Aorta (tissue), 5 donors: ENCODE results near the gene SP5. TPM values are rescaled to one million over a fixed set of nuclear protein-coding genes. Genes with fewer than 3 reads are reported as not detected.

Experiments used
- ATAC-seq: fragments of 200-7000 bp; cut with Tn5 transposase; one replicate; pipeline ENCODE4 v1.9.1; 2022; ENCODE audit warnings: moderate library complexity; ENCODE audit not compliant: low FRiP score
- DNase-seq, 2 donors: peaks; one replicate each; pipeline ENCODE4 v3.0.0-alpha.2; 2020
- H3K27ac ChIP-seq, 2 donors: one replicate each; pipeline ENCODE4 v1.5.1; 2013; ENCODE audit warnings: low read length in 2 of 2, mild to moderate bottlenecking in 2 of 2, moderate library complexity in 2 of 2, control low read depth in 1 of 2, inconsistent platforms in 1 of 2, low read depth in 1 of 2
- H3K27me3 ChIP-seq, 2 donors: one replicate each; pipeline ENCODE4 v1.6.1; 2013; ENCODE audit warnings: control low read depth in 1 of 2, low read length in 1 of 2, mild to moderate bottlenecking in 1 of 2, moderate library complexity in 1 of 2; ENCODE audit not compliant: insufficient read depth in 2 of 2, control insufficient read depth in 1 of 2
- H3K36me3 ChIP-seq, 2 donors: one replicate each; pipeline ENCODE4 v1.6.1; 2013; ENCODE audit warnings: control low read depth in 1 of 2, low read length in 1 of 2, mild to moderate bottlenecking in 1 of 2; ENCODE audit not compliant: insufficient read depth in 2 of 2, control insufficient read depth in 1 of 2
- H3K4me1 ChIP-seq, 2 donors: one replicate each; pipeline ENCODE4 v1.6.1; 2013; ENCODE audit warnings: low read length in 2 of 2, control low read depth in 1 of 2, mild to moderate bottlenecking in 1 of 2, moderate library complexity in 1 of 2; ENCODE audit not compliant: insufficient read depth in 2 of 2, control insufficient read depth in 1 of 2
- H3K4me3 ChIP-seq, 2 donors: one replicate each; pipeline ENCODE4 v1.5.1; 2013; ENCODE audit warnings: low read length in 2 of 2, control low read depth in 1 of 2, mild to moderate bottlenecking in 1 of 2
- H3K9me3 ChIP-seq: one replicate; pipeline ENCODE4 v1.6.1; 2013; ENCODE audit warnings: mild to moderate bottlenecking, low read length; ENCODE audit not compliant: control insufficient read depth
- WGBS, 2 donors: extraction: QIAGEN DNeasy Blood & Tissue Kit; methylation state at CpG; one replicate each; pipeline ENCODE4 v1.1.7; 2013; 5-methylcytosine and 5-hydroxymethylcytosine counted together
- intact Hi-C, 2 donors: fragments of 100-400 bp; cut with DNase I; formaldehyde crosslinking; loops; one replicate each; pipeline versions ENCODE4 v1.14.2 to v1.15.0; 2022
- polyA plus RNA-seq, 2 donors: library from polyadenylated mRNA; stranded (reverse); fragments of 200-250 nt; gene quantifications; one replicate each; pipeline ENCODE4 v1.2.3, GENCODE V29; 2013
- total RNA-seq, 2 donors: library from RNA; stranded (reverse); fragmentation: NEBNext Ultra II Directional; extraction: Animal tissue kit (Norgen Biotek cat#: 25700); gene quantifications; one replicate each; pipeline ENCODE4 v1.2.1, GENCODE V29; 2021
- donor health status: healthy with polysubstance abuse.
- donor health status: Bipolar disorder and iron deficiency.
- donor health status: DM: no; HTN: no; CAD: no.
- donor health status: DM: no; HTN: no; CAD: no.
- donor health status: DM: yes; HTN: yes; CAD: no.

SP5 gene
- total and polyA plus RNA-seq, 4 donors, result 3.2 to 3.6 TPM; not detected in 2

DNA sequence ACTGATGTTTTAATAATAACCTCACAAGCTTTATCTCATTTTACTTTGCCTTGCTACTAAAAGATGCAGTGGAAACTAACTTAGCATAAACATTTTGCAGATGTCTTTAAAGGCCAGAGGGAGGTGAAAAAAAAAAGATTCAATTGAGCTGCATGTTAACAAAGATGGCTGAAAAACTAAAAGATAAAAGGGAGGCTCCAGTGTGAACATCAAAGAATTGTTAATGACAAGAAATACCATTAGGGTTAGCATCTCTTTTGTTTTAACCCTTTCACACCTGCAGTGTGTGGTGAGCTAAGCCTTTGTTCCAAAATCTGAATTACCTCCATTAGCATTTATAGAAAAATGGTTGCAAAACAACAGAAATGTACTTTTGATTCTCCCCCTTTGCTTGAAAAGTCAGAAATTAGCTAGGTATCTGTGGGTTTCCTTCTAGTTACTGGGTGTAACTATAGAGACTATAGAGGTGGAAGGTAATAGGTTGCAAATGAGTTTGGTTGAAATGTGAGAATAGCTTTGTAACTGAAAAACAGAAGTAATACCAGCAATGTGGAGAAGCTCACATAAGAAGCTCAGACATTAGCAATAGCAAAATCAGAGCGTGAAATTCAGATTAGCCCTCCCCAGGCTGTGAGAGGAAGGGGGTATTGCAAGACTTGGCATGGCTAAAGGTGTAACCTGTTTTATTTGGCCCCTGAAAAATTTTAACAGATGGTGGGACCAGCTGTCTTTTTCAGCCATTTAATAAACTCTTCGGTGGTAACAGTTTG is 34.8 kb upstream of the SP5 start:
- no peaks in the 10 kb centered on the region for H3K27me3 ChIP-seq
- H3K4me1 ChIP-seq, result no peaks in the 10 kb centered on the region
- H3K27ac ChIP-seq, result no peak overlapping the region
- no peaks in the 10 kb centered on the region for H3K9me3 ChIP-seq
- 45 to 54% methylated on average over 2 of the region's 2 CpGs for WGBS, 2 donors
- no peak overlapping the region for H3K4me3 ChIP-seq
- intact Hi-C loops, result no loop called here
- no peaks in the 10 kb centered on the region for H3K36me3 ChIP-seq
- ATAC-seq, result no peak
- DNase-seq, result no peak

DNA sequence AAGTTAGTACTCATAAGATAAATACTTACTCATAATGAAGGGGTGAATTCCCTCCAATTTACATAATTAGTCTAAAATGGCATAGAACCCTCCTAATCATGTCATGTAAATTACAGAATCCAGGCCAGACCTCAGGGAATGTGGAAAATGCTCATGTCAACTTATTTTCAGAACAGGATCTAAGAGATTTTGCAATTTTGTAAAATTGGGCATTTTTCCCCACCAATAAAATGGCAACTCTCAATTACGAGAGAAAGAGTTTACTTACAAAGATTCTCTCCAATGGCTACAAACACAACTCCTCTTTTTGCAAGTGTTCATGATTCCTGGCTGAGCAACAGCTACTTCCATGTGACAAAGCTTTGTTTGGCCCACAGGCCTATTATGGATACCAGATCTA is 33.8 kb upstream of the SP5 start:
- no peaks in the 10 kb centered on the region for H3K4me1 ChIP-seq
- H3K27ac ChIP-seq, result no peak overlapping the region
- no peak overlapping the region for H3K4me3 ChIP-seq
- DNase-seq (no peak), ATAC-seq (no peak)
- no peaks in the 10 kb centered on the region for H3K27me3 ChIP-seq
- WGBS, 2 donors, result 47 to 56% methylated on average over 1 of the region's 1 CpG
- intact Hi-C loops, result no loop called here
- no peaks in the 10 kb centered on the region for H3K9me3 ChIP-seq
- H3K36me3 ChIP-seq, result no peaks in the 10 kb centered on the region

DNA sequence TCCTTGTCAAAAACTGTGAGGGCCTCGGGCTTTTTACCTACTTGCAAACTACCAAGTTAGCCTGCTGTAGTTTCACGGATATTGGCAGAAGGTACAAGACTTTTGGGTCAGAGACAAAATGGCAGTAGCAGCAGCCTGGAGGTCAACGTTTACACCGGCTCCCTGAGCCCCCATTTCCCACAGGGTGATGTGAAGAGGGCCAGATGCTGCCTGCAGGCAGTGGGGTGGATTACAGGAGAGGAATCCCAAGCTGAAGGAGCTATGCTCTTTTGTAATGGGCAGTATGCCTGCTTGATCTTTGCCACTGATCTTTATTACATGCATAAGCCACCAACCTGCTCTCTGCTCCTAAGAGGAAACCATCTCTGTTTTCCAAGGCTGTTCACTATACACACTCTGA is 29.5 kb upstream of the SP5 start:
- no peak overlapping the region for H3K4me3 ChIP-seq
- no peak overlapping the region for H3K27ac ChIP-seq
- no peak for DNase-seq
- H3K27me3 ChIP-seq, result no peaks in the 10 kb centered on the region
- no peaks in the 10 kb centered on the region for H3K36me3 ChIP-seq
- no peaks in the 10 kb centered on the region for H3K9me3 ChIP-seq
- H3K4me1 ChIP-seq, result no peaks in the 10 kb centered on the region
- WGBS, 2 donors, result 43 to 76% methylated on average over 4 of the region's 4 CpGs
- intact Hi-C loops, result no loop called here
- no peak for ATAC-seq

DNA sequence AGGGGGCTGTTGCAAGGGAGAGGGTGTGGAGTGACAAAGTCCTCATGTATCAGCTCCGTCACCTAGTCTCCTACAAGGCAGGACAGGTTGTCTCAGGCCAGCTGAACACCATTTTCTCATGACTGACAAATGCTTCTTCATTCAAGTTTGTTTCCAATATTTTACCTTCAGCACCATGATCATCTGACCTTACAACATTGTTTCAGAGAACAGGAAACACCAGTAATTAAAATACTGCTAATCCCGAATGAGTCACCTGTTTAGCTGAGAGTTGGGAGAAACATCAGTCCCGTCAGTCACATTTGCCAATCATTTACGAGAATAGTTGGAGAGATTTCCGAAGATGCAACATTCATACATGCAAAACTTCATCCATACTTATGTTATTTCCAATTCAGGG is 25.7 kb upstream of the SP5 start:
- no peaks in the 10 kb centered on the region for H3K27me3 ChIP-seq
- no peak for ATAC-seq
- no peak for DNase-seq
- no peaks in the 10 kb centered on the region for H3K36me3 ChIP-seq
- intact Hi-C loops, result no loop called here
- no peak overlapping the region for H3K4me3 ChIP-seq
- H3K9me3 ChIP-seq, result no peaks in the 10 kb centered on the region
- no peaks in the 10 kb centered on the region for H3K4me1 ChIP-seq
- no peak overlapping the region for H3K27ac ChIP-seq
- 94 to 95% methylated on average over 5 of the region's 5 CpGs for WGBS, 2 donors

DNA sequence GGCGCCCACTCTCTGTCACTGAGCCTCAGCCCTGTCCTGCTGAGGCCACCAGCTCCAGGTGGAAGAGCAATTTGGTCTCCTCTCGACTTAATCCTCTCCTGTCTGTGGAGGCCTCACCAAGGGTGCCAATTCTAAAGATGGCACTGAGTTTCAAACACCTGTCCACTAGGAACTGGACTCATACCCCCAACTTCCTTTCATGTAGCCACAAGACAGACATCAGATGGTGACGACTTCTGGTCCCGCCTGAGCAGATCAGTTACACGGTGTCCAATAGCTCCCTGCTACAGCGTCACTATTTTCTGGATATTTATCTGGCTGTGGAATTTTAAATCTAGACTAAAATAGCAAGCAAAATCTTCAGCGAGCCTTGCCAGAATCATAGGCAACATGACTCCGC is 24.5 kb upstream of the SP5 start:
- Histone ChIP-seq H3K27ac (no peak overlapping the region), H3K9me3 (no peaks in the 10 kb centered on the region), H3K27me3 (no peaks in the 10 kb centered on the region), H3K4me1 (no peaks in the 10 kb centered on the region), H3K4me3 (no peak overlapping the region), H3K36me3 (no peaks in the 10 kb centered on the region)
- intact Hi-C loops, result no loop called here
- WGBS, 2 donors, result 38 to 40% methylated on average over 8 of the region's 8 CpGs
- no peak for ATAC-seq
- no peak for DNase-seq

DNA sequence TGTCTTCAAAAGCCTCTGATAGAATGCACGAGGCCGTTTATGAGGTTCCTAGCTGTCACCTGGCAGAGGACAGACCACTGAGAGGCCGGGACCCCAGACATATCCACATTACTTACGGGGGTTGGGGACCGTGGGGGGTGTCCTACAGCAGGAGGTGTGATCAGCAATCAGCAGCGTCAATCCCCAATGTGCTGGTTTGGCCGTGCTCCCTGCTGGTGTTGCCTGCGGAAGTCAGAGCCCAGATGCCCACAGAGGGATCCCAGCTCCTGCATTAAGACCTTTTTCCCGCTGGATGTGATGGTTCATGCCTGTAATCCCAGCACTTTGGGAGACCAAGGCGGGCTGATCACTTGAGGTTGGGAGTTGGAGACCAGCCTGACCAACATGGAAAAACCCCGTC is 20.8 kb upstream of the SP5 start:
- 65 to 88% methylated on average over 11 of the region's 11 CpGs for WGBS, 2 donors
- H3K4me3 ChIP-seq, result no peak overlapping the region
- intact Hi-C loops, result no loop called here
- H3K36me3 ChIP-seq, result no peaks in the 10 kb centered on the region
- H3K4me1 ChIP-seq, result no peaks in the 10 kb centered on the region
- H3K27me3 ChIP-seq, result no peaks in the 10 kb centered on the region
- H3K9me3 ChIP-seq, result no peaks in the 10 kb centered on the region
- ATAC-seq, result no peak
- H3K27ac ChIP-seq, result no peak overlapping the region
- no peak for DNase-seq

DNA sequence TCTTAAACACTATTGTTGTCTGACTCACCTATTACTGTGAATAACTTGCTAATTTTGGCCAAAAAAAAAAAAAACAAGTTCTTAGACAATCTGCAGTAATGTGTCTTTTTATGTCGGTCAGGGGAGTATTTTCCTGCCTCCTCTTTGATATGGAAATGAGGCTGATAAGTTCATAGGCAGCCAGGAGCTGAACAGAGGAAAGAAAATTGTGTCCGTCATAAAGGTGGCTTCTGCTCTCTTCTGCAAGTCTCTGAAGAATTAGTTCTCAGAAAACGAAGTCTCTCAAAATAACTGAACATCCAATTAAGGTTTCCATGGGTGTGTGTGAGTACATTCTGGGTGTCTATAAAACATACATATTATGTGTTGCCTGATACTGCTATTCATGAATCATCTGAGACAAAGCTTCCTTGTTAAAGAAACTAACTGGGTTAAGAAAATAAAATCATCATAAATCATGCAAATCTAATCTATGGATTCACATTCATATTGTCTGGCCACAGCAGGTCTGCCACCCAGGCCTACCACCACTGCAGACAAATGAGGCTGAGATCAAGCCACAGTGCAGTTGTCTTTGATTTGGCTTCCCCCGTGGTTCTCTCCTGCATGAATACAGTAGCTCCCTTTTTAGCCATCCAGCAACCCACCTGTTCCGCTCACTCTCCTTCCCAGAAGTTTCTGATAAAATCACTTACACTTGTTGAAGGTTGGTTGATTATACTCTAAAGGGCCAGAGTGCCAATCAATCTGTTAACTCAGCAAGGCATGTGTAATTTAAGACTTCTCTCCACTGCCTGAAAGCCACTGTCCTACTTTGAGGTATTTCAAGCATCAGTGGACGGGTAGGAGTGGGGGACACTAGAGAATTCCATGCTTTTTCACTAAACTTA is 19.4 kb upstream of the SP5 start:
- no peaks in the 10 kb centered on the region for H3K4me1 ChIP-seq
- no peaks in the 10 kb centered on the region for H3K9me3 ChIP-seq
- intact Hi-C loops, result no loop called here
- no peak overlapping the region for H3K4me3 ChIP-seq
- 74 to 85% methylated on average over 6 of the region's 6 CpGs for WGBS, 2 donors
- H3K36me3 ChIP-seq, result no peaks in the 10 kb centered on the region
- DNase-seq (no peak), ATAC-seq (no peak)
- H3K27me3 ChIP-seq, result no peaks in the 10 kb centered on the region
- no peak overlapping the region for H3K27ac ChIP-seq

DNA sequence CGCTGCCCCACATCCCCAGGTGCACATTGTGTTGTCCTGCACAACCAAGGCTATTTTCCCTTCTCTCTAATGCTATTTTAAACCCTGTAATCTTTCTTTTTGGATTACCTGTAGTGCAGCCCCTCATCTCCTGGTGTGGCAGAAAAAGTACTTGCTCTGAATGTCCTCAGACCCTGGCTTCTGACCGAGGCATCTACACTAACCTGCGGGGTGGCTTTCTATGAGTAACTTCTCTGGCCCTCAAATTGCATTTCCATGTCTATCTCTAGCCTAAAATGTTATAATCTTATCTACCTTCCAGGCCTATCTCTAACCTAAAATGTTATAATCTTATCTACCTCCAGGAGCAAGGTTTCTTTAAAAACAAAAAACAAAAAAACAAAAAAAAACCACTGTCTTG is 18.2 kb upstream of the SP5 start:
- Histone ChIP-seq H3K4me3 (no peak overlapping the region), H3K9me3 (no peaks in the 10 kb centered on the region), H3K27me3 (no peaks in the 10 kb centered on the region), H3K4me1 (no peaks in the 10 kb centered on the region), H3K27ac (no peak overlapping the region), H3K36me3 (no peaks in the 10 kb centered on the region)
- no peak for DNase-seq
- no peak for ATAC-seq
- 92 to 95% methylated on average over 3 of the region's 3 CpGs for WGBS, 2 donors
- intact Hi-C loops, result no loop called here

DNA sequence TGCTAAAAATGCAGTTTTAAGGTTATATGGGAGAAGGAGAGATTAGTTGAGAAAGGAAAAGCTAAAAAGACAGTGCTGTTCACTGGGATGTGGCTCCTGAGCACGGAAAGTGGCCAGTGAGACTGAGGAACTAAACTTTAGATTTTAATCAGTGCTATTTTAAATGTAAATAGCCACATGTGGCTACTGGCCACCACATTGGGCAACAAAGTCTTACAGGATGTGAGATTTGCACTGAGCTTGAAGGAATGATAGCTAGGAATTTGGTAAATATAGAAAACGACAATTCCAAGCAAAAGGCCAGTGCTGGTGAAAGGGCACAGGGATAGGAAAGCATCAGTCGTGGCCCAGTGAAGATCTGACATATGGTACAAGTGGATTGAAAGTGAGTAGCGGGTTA is 14.1 kb upstream of the SP5 start:
- Histone ChIP-seq H3K4me3 (no peak overlapping the region), H3K9me3 (peaks cover 2% of the 10 kb centered on the region), H3K36me3 (no peaks in the 10 kb centered on the region), H3K27me3 (no peaks in the 10 kb centered on the region), H3K27ac (no peak overlapping the region), H3K4me1 (no peaks in the 10 kb centered on the region)
- WGBS, 2 donors, result 71 to 80% methylated on average over 4 of the region's 4 CpGs
- ATAC-seq (no peak), DNase-seq (no peak)
- intact Hi-C loops, result no loop called here
